SH-SY5Y (cell line): ENCODE results near the gene LRRK1.

ENCODE experiments used
- GATA2 ChIP-seq: IDR thresholded peaks from 2 replicates; pipeline ENCODE4 v1.6.1; 2011; ENCODE audit warnings: mild to moderate bottlenecking, low read depth, low read length
- GATA3 ChIP-seq: IDR thresholded peaks from 2 replicates; pipeline ENCODE4 v1.6.1; 2011; ENCODE audit warnings: low read depth, mild to moderate bottlenecking, low read length, moderate library complexity

GRCh38 chr15:101029971-101030661 lies 111.0 kb downstream of the LRRK1 start:
- TF ChIP-seq GATA2 (no peak), GATA3 (no peak)
